Measurements from ENCODE around the gene PLEKHB2.
"Not testable (repeated sequence)": the region's sequence is repeated elsewhere in the genome, so short reads cannot be mapped to it uniquely, and the experiment has no call there.

PLEKHB2 gene

GRCh38 chr2:131094463-131095281, 10.5 kb upstream of the PLEKHB2 start:
- DNase-seq: no peak

GRCh38 chr2:131103165-131103564, 2.0 kb upstream of the PLEKHB2 start:
- no peak for DNase-seq

- DNase-seq: peak; percentile 79
Observed at GRCh38 chr2:131104487-131105155, 515 bp upstream of the PLEKHB2 start.

- DNase-seq: peak; percentile 11
Observed at GRCh38 chr2:131105950-131106801, 1.0 kb downstream of the PLEKHB2 start.

- DNase-seq: no peak
Observed at GRCh38 chr2:131112529-131112928, 7.4 kb downstream of the PLEKHB2 start.

GRCh38 chr2:131113566-131114227, 8.6 kb downstream of the PLEKHB2 start:
- no peak for DNase-seq

GRCh38 chr2:131114950-131115349, 9.8 kb downstream of the PLEKHB2 start:
- not testable (repeated sequence) for DNase-seq

- no peak for DNase-seq
Observed at GRCh38 chr2:131115752-131116151, 10.6 kb downstream of the PLEKHB2 start.

GRCh38 chr2:131120815-131121317, 15.7 kb downstream of the PLEKHB2 start:
- DNase-seq: no peak

- DNase-seq: no peak
Observed at GRCh38 chr2:131121464-131121863, 16.3 kb downstream of the PLEKHB2 start.

- no peak for DNase-seq
Observed at GRCh38 chr2:131122496-131122895, 17.4 kb downstream of the PLEKHB2 start.

GRCh38 chr2:131123192-131123591, 18.1 kb downstream of the PLEKHB2 start:
- DNase-seq: no peak

GRCh38 chr2:131125195-131125757, 20.1 kb downstream of the PLEKHB2 start:
- no peak for DNase-seq

- no peak for DNase-seq
Observed at GRCh38 chr2:131126436-131126835, 21.3 kb downstream of the PLEKHB2 start.

- DNase-seq: no peak
Observed at GRCh38 chr2:131127076-131127475, 21.9 kb downstream of the PLEKHB2 start.

- DNase-seq: no peak
Observed at GRCh38 chr2:131127981-131128380, 22.8 kb downstream of the PLEKHB2 start.

- DNase-seq: no peak
Observed at GRCh38 chr2:131130298-131130596, 25.1 kb downstream of the PLEKHB2 start.

- no peak for DNase-seq
Observed at GRCh38 chr2:131132729-131133128, 27.6 kb downstream of the PLEKHB2 start.

GRCh38 chr2:131140581-131140980, 35.4 kb downstream of the PLEKHB2 start:
- DNase-seq: no peak

- DNase-seq: no peak
Observed at GRCh38 chr2:131142849-131143248, 37.7 kb downstream of the PLEKHB2 start.

- DNase-seq: no peak
Observed at GRCh38 chr2:131143803-131144202, 38.7 kb downstream of the PLEKHB2 start.

- DNase-seq: no peak
Observed at GRCh38 chr2:131145040-131145439, 39.9 kb downstream of the PLEKHB2 start.

- DNase-seq: no peak
Observed at GRCh38 chr2:131146231-131146630, 41.1 kb downstream of the PLEKHB2 start.

Data from NCI-H774 (cell line).